ENCODE results near the gene EEPD1.

Gene EEPD1

DNA sequence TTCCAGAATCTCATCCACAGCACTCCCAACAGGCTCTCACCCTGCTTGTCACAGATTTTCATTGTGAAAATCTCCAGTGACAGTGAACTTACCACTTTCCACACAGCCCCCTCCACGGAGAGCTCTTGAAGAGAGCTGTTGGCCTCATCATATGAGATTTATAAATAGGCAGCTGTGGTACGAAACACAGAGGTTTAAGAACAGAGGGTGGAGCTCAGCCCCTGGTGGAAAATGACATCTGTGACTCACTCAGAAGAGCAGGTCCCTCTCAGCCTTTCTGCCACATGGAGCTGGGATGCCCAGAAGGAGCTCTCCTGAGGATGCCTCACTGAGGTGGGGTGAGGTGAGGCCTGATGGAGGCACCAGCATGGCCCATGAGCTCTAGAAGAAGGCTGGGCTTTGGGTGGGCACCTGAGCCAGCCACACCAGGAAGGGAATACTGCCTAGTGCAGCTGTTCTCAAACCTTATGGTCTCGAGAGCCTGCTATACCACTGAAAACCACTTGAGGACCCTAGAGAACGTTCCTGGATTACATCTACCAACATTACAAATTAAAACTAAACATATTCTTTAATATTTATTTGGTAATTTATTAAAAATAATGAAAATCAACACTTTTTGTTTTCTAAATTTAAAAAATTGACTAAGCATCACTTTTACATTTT is 25.8 kb upstream of the EEPD1 start:
- ChIA-PET POLR2A (no interaction called here), CTCF (interaction anchor here (0.7 to 1.6 kb wide), 13 partner anchors 9 to 192 kb away, joined by 3 to 7 read pairs (median 4); no protein-coding TSS in a partner anchor)
- DNase-seq (ENCODE audit: extremely low spot score), result peak; percentile 56

DNA sequence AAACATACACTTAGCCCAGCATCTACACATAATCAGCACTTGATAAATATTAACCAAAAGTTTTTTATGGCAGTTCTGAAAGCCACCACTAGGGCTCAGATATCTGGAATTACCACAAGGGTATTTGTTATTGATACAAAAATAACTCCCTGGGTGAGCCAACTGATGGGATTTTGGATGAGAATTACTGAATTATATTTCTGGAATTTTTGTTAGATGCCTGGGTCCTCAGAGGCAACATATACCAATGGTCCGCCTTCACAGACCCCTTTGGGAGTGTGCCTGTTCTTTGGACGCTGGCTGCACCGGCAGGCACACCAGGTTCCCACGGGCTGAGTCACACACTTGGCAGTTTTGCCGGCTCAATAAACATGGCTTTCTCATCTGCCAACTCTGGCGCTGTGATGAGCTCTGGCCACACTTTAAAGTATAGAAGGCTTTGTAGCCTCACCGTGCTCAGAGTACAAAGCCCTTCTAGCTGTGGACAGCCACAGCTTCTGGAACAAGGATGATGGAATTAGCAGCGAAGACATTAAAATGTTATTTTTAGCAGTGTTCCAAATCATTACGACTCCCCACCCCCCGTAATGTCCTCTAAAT is 24.5 kb upstream of the EEPD1 start:
- CTCF ChIA-PET, result interaction anchor here (0.6 to 1.0 kb wide), 14 partner anchors 12 to 199 kb away, joined by 3 to 6 read pairs (median 3); no protein-coding TSS in a partner anchor

More for the DNA sequence above, 25.8 kb upstream of the EEPD1 start:
- TF ChIP-seq, protein P1, sequence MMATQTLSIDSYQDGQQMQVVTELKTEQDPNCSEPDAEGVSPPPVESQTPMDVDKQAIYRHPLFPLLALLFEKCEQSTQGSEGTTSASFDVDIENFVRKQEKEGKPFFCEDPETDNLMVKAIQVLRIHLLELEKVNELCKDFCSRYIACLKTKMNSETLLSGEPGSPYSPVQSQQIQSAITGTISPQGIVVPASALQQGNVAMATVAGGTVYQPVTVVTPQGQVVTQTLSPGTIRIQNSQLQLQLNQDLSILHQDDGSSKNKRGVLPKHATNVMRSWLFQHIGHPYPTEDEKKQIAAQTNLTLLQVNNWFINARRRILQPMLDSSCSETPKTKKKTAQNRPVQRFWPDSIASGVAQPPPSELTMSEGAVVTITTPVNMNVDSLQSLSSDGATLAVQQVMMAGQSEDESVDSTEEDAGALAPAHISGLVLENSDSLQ (IDR thresholded peaks at IDR 0.05), result no peak
- TF ChIP-seq FOXM1 (IDR thresholded peaks at IDR 0.05; ENCODE audit: borderline replicate concordance), result no peak
- no peak for TF ChIP-seq ELF4 (IDR thresholded peaks at IDR 0.05)
- TF ChIP-seq TARDBP (IDR thresholded peaks at IDR 0.05), result no peak
- no peak for TF ChIP-seq NFRKB (IDR thresholded peaks at IDR 0.05)
- no peak for TF ChIP-seq LEF1 (IDR thresholded peaks at IDR 0.05; ENCODE audit: borderline replicate concordance)
- no peak for TF ChIP-seq FOXA1 (IDR thresholded peaks at IDR 0.05)
- TF ChIP-seq L3MBTL2 (conservative IDR thresholded peaks at IDR 0.05), result no peak
- no peak for TF ChIP-seq FOXK2 (IDR thresholded peaks at IDR 0.05)
- no peak for TF ChIP-seq SUZ12 (IDR thresholded peaks at IDR 0.05)
- no peak for TF ChIP-seq ARNT (IDR thresholded peaks at IDR 0.05)
- no peak for TF ChIP-seq HDGF (IDR thresholded peaks at IDR 0.05; ENCODE audit: borderline replicate concordance)
- TF ChIP-seq SP1 (IDR thresholded peaks at IDR 0.05), result no peak
- TF ChIP-seq BHLHE40 (IDR thresholded peaks at IDR 0.05; ENCODE audit: borderline replicate concordance), result no peak
- TF ChIP-seq ZNF384 (IDR thresholded peaks at IDR 0.05), result no peak
- no peak for TF ChIP-seq CTBP1 (IDR thresholded peaks at IDR 0.05; ENCODE audit: borderline replicate concordance)

DNA sequence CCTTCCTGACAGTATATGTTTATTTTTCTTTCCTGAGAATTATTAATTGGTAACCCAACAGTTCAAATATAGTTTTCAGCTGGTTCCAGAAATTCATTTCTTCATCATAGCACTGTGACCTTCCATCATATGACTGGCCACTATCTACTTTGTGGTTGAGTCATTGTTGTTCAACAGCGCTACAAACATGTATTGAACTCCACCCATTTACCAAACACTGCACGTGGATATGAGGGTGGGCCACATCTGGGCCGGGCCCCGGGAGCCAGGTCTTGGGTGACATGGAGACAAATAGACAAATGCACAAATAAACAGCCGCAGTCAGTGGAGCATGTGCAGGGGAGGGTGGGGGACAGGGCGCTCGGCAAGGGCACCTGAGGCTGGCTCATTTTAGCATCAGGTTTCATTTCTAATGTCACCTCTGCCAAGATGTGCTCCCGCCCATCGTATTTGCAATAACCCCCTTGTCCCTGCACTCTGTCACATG is 24.0 kb upstream of the EEPD1 start:
- ChIA-PET POLR2A (no interaction called here), CTCF (interaction anchor here (0.6 to 1.0 kb wide), 14 partner anchors 13 to 199 kb away, joined by 3 to 6 read pairs (median 3); no protein-coding TSS in a partner anchor)
- DNase-seq (ENCODE audit: extremely low spot score), result no peak
- TF ChIP-seq BHLHE40 (IDR thresholded peaks at IDR 0.05; ENCODE audit: borderline replicate concordance) (no peak), SP1 (IDR thresholded peaks at IDR 0.05) (no peak), FOXA1 (IDR thresholded peaks at IDR 0.05) (no peak), TARDBP (IDR thresholded peaks at IDR 0.05) (no peak), NFRKB (IDR thresholded peaks at IDR 0.05) (no peak), ZNF384 (IDR thresholded peaks at IDR 0.05) (no peak), FOXM1 (IDR thresholded peaks at IDR 0.05; ENCODE audit: borderline replicate concordance) (no peak), FOXK2 (IDR thresholded peaks at IDR 0.05) (no peak), ELF4 (IDR thresholded peaks at IDR 0.05) (no peak), SUZ12 (IDR thresholded peaks at IDR 0.05) (no peak), L3MBTL2 (conservative IDR thresholded peaks at IDR 0.05) (no peak), ARNT (IDR thresholded peaks at IDR 0.05) (no peak), HDGF (IDR thresholded peaks at IDR 0.05; ENCODE audit: borderline replicate concordance) (no peak), LEF1 (IDR thresholded peaks at IDR 0.05; ENCODE audit: borderline replicate concordance) (no peak), CTBP1 (IDR thresholded peaks at IDR 0.05; ENCODE audit: borderline replicate concordance) (no peak)
- TF ChIP-seq, protein P1 (IDR thresholded peaks at IDR 0.05), result no peak

More for the DNA sequence above, 24.5 kb upstream of the EEPD1 start:
- peak; percentile 57 for DNase-seq (ENCODE audit: extremely low spot score)
- no peak for TF ChIP-seq HDGF (IDR thresholded peaks at IDR 0.05; ENCODE audit: borderline replicate concordance)
- TF ChIP-seq, protein P1 (IDR thresholded peaks at IDR 0.05), result no peak
- no peak for TF ChIP-seq FOXM1 (IDR thresholded peaks at IDR 0.05; ENCODE audit: borderline replicate concordance)
- TF ChIP-seq LEF1 (IDR thresholded peaks at IDR 0.05; ENCODE audit: borderline replicate concordance), result no peak
- TF ChIP-seq ARNT (IDR thresholded peaks at IDR 0.05), result no peak
- TF ChIP-seq FOXK2 (IDR thresholded peaks at IDR 0.05), result no peak
- no peak for TF ChIP-seq NFRKB (IDR thresholded peaks at IDR 0.05)
- no peak for TF ChIP-seq BHLHE40 (IDR thresholded peaks at IDR 0.05; ENCODE audit: borderline replicate concordance)
- TF ChIP-seq SP1 (IDR thresholded peaks at IDR 0.05), result no peak
- no peak for TF ChIP-seq ZNF384 (IDR thresholded peaks at IDR 0.05)
- TF ChIP-seq L3MBTL2 (conservative IDR thresholded peaks at IDR 0.05), result no peak
- TF ChIP-seq CTBP1 (IDR thresholded peaks at IDR 0.05; ENCODE audit: borderline replicate concordance), result no peak
- no peak for TF ChIP-seq ELF4 (IDR thresholded peaks at IDR 0.05)
- no peak for TF ChIP-seq FOXA1 (IDR thresholded peaks at IDR 0.05)
- no peak for TF ChIP-seq SUZ12 (IDR thresholded peaks at IDR 0.05)
- no peak for TF ChIP-seq TARDBP (IDR thresholded peaks at IDR 0.05)
- POLR2A ChIA-PET, result no interaction called here

DNA sequence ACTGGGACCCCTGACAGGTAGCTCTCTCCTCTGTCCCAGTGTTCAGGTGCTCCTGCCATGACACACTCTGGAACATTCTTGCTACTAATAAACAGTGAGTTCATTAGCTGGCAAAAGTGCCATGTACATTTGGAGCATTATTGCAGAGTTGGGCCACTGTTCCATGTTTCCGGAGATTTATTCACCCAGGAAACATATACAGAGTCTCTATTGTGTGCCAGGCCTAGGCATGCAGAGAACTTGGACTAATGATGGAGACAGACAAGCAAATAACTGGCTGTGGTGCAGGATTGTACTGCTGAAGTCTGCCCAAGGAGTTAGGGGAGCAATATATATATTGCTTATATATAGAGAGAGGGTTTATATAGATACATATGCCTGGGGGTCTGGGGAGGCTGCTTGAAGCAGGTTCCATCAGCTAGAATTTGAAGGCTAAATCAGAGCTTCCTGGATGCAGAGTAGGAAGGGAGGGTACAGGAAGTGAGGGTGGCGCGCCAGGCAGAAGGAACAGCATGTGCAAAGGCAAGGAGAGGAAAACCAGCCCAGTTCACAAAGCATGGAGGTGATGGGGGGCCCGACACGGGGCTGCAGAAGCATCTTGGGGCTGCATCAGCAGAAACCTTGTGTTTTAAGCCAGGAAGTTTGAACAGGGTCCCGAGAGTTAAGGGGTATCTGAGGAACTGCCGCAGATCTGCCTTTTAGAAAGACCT is 22.7 kb upstream of the EEPD1 start:
- no peak for DNase-seq (ENCODE audit: extremely low spot score)
- ChIA-PET POLR2A (no interaction called here), CTCF (no interaction called here)
- TF ChIP-seq L3MBTL2 (conservative IDR thresholded peaks at IDR 0.05), result no peak
- TF ChIP-seq FOXA1 (IDR thresholded peaks at IDR 0.05), result no peak
- TF ChIP-seq ZNF384 (IDR thresholded peaks at IDR 0.05), result no peak
- TF ChIP-seq LEF1 (IDR thresholded peaks at IDR 0.05; ENCODE audit: borderline replicate concordance), result no peak
- TF ChIP-seq CTBP1 (IDR thresholded peaks at IDR 0.05; ENCODE audit: borderline replicate concordance), result no peak
- TF ChIP-seq FOXK2 (IDR thresholded peaks at IDR 0.05), result no peak

DNA sequence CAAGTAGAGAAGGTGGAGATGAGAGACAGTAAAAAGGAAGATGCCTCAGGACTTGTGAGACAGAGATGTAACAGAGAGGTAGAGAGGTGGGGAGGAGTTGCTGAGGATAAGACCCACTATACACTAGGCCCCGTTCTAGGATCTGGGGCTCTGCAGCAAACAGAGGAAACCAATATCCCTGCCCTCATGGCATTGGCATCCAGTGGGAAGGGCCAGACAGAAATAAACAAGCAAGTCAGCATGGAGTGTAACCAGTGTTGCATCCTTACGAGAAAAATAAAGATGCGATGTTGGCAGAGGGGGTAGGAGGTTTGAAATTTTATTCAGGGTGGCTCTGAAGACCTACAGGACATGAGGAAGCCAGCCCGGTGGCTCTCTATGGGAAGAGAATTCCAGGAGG is 22.0 kb upstream of the EEPD1 start:
- POLR2A ChIA-PET, result no interaction called here
- TF ChIP-seq FOXA1 (IDR thresholded peaks at IDR 0.05), result no peak
- TF ChIP-seq FOXK2 (IDR thresholded peaks at IDR 0.05), result no peak
- TF ChIP-seq L3MBTL2 (conservative IDR thresholded peaks at IDR 0.05), result no peak
- no peak for TF ChIP-seq CTBP1 (IDR thresholded peaks at IDR 0.05; ENCODE audit: borderline replicate concordance)
- no peak for TF ChIP-seq NFRKB (IDR thresholded peaks at IDR 0.05)
- no peak for TF ChIP-seq ZNF384 (IDR thresholded peaks at IDR 0.05)
- no peak for TF ChIP-seq TARDBP (IDR thresholded peaks at IDR 0.05)
- TF ChIP-seq BHLHE40 (IDR thresholded peaks at IDR 0.05; ENCODE audit: borderline replicate concordance), result no peak
- no peak for TF ChIP-seq SUZ12 (IDR thresholded peaks at IDR 0.05)
- TF ChIP-seq HDGF (IDR thresholded peaks at IDR 0.05; ENCODE audit: borderline replicate concordance), result no peak
- no peak for TF ChIP-seq ARNT (IDR thresholded peaks at IDR 0.05)
- no peak for TF ChIP-seq FOXM1 (IDR thresholded peaks at IDR 0.05; ENCODE audit: borderline replicate concordance)
- TF ChIP-seq, protein P1 (IDR thresholded peaks at IDR 0.05), result no peak
- TF ChIP-seq ELF4 (IDR thresholded peaks at IDR 0.05), result no peak
- TF ChIP-seq LEF1 (IDR thresholded peaks at IDR 0.05; ENCODE audit: borderline replicate concordance), result no peak
- CTCF ChIA-PET, result no interaction called here

More for the DNA sequence above, 22.0 kb upstream of the EEPD1 start:
- no peak for DNase-seq (ENCODE audit: extremely low spot score)

Data from HEK293T (cell line).